DLD1 (cell line): ENCODE measurements around the gene BUD23.

Experiments used
- in situ Hi-C: cut with HindIII; loops from 2 replicates; pipeline ENCODE4 v1.10.0; 2017; ENCODE audit warnings: low sequenced_read_pairs

BUD23 gene

DNA sequence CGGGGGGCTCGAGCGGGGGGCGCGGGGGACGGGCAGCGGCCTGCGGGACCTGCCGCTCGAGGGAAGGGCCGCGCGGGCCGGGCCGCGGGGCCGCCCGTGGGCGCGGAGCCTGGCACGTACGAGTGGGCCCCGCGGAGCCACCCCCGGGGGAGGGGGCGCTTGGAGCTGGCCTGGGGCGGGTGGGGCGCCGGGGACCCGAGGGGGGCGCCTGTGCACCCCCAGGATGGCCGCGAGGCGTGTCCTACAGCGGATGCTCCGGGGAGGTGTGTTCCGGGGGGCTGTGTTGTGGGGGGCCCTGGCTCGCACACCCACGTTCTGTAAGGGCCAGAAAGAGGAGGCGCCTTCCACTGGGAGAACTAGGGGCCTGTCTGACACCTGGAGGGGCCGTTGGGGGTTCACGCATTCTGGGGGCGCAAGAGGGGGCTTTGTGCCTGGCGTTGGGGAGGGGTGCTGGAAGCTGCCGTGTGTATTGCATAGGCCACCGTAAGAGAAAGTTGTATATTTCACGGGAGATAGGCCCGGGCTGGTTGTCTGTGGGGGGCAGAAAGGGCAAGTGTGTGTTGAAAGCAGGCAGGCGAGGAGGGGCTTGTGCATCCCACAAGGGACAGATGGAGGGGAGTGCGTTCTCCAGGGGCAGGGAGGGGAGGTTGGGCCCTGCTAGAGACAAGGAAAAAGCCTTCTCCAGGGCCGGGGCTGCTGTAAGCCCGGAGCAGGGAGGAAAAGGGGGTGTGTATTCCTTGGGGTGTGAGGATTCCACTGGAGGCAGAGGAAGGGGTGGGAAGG lies 15.1 kb upstream of the BUD23 start:
- in situ Hi-C loops, result no loop called here

GRCh38 chr7:73668886-73669230 lies 14.5 kb upstream of the BUD23 start:
- in situ Hi-C loops, result no loop called here

GRCh38 chr7:73669288-73669701 lies 14.1 kb upstream of the BUD23 start:
- in situ Hi-C loops, result no loop called here

DNA sequence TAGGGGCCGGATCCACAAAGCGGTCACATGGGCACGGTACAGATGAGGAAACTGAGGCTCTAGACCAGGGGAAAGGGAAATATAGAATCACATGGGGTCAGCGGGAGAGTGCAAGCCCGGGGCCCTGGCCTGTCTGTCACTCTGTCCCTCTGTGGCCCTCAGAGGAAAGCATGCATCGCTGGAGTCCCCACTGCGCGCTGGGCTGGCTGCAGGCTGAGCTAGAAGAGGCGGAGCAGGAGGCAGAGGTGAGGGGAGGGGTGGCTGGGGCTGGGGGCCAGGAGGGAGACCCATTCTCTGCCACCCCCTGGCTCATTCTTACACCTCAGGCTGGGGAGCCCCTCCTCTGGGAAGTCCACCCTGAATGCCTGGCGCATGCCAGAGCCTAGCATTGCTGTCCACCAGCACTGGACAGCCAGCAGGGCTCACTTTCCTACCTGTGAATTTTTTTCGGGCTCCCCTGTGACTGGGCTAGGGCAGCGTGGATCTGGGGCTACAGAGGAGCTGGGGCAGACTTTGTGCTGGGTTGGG lies 13.5 kb upstream of the BUD23 start:
- in situ Hi-C loops, result loop anchor here (10.0 kb wide), 1 partner anchor 65 kb away; no protein-coding TSS in a partner anchor

DNA sequence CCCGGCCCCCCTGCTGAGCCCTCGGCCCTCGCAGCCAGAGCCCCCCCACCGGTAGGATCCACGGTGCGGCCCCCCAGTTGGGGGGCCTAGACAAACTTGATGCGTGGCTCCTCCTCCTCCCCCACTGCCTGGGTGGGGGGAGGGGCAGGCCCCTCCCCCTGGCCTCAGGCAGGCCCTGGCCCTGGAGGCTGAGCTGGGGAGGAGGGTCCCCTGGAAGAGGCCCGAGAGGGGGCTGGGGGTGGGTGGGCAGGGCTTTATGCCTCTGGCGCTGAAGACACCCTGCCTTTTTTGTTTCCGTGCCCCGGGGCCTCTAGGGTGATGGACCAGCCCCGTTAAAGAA lies 12.1 kb upstream of the BUD23 start:
- in situ Hi-C loops, result loop anchor here (10.0 kb wide), 1 partner anchor 66 kb away; no protein-coding TSS in a partner anchor

GRCh38 chr7:73671857-73672445 lies 11.4 kb upstream of the BUD23 start:
- in situ Hi-C loops, result loop anchor here (10.0 kb wide), 1 partner anchor 67 kb away; no protein-coding TSS in a partner anchor

DNA sequence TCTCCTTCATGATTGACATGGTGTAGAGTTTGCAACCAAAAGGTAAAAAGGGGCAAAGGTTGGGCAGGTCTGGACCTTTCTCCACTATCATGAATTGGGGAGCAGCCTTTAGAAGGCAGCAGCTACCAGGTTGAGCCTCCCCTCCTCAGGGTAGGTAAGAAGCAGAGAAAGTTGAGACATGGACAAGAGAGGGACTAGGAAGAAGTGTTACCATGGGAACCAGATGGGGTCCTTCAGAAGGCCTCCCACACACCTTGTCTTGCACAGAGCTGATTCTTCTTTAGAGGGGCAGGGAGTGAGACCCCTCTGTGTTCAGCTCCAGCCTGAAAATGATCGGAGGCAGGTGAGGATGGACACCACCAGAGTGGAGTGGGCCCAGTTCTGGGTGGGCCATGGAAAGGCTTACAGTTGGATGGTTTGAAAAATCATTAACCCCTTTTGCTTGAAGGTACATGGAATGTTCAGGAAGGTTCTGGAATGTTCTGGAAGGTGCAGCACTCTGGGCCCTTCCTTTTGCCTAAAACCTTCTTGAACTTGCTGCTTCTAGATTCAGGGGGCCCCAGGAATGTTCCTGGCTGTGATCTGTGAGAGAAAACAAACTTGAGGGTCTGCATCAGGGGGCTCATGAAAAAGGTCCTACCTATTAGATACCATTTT lies 8.8 kb upstream of the BUD23 start:
- in situ Hi-C loops, result loop anchor here (10.0 kb wide), 1 partner anchor 70 kb away; no protein-coding TSS in a partner anchor

DNA sequence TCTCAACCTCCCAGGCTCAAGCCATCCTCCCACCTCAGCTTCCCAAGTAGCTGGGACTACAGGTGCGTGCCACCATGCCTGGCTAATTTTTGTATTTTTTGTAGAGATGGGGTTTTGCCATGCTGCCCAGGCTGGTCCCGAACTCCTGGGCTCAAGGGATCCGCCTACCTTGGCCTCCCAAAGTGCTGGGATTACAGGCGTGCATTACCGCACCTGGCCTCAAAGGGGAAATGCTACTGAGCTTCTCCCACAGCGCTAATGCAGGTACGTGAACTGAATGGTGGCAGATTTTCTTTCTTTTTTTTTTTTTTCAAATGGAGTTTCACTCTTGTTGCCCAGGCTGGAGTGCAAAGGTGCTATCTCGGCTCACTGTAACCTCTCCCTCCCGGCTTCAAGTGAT lies 7.3 kb upstream of the BUD23 start:
- in situ Hi-C loops, result loop anchor here (10.0 kb wide), 1 partner anchor 71 kb away; no protein-coding TSS in a partner anchor

- in situ Hi-C loops, result loop anchor here (10.0 kb wide), 1 partner anchor 74 kb away; no protein-coding TSS in a partner anchor
Measured at GRCh38 chr7:73678862-73679261, 4.5 kb upstream of the BUD23 start.

DNA sequence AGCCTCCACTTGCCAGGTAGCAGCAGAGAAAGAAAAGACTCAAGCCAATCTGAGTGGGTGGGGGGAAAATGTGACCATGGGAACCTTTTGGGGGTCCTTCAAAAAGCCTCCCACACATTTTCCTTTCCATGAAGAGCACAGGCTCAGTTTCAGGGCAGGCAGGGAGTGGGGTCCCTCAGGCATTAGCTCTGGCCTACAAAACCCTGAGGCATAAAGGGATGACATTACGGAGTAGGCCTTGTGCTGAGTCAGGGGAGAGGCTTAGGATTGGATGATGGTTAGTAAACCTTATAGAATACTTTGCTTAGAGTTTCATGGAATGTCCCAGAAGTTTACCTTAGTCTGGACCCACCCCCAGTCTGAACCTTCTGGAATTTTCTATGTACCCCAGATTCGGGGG lies 3.7 kb upstream of the BUD23 start:
- in situ Hi-C loops, result loop anchor here (10.0 kb wide), 1 partner anchor 75 kb away; no protein-coding TSS in a partner anchor

DNA sequence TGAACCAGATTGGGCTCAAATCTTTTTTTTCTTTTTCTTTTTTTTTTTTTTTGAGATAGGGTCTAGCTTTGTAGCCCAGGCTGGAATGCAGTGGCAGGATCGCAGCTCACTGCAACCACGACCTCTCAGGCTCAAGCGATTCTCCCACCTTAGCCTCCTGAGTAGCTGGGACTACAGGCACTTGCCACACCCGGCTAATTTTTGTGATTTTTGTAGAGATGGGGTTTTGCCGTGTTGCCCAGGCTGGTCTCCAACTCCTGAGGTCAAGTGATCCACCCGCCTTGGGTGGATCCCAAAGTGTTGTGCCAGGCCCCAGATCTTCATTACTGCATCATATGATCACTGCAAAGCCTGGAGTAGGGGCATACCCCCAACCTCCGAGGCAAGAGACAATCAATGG lies 2.9 kb upstream of the BUD23 start:
- in situ Hi-C loops, result no loop called here

DNA sequence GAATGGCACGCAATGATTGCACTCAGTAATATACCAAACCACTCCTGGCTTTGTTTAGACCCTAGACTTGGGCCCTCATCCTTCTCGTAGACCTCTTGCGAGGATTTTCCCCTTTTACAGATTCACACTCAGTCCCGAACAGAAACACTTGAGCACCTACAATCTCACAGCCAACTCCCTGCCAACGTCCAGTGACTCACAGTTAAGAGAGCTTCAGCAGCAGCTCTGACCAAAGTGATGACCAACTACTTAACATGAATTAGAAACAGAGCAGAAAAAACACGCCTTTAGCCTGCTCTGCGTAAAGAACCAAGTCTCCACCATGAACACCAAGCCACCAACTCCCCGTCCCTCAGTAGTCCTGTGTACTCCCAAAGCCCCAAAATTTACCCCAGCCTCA lies 2.4 kb upstream of the BUD23 start:
- in situ Hi-C loops, result no loop called here

GRCh38 chr7:73682745-73683055 lies 697 bp upstream of the BUD23 start:
- in situ Hi-C loops, result no loop called here

DNA sequence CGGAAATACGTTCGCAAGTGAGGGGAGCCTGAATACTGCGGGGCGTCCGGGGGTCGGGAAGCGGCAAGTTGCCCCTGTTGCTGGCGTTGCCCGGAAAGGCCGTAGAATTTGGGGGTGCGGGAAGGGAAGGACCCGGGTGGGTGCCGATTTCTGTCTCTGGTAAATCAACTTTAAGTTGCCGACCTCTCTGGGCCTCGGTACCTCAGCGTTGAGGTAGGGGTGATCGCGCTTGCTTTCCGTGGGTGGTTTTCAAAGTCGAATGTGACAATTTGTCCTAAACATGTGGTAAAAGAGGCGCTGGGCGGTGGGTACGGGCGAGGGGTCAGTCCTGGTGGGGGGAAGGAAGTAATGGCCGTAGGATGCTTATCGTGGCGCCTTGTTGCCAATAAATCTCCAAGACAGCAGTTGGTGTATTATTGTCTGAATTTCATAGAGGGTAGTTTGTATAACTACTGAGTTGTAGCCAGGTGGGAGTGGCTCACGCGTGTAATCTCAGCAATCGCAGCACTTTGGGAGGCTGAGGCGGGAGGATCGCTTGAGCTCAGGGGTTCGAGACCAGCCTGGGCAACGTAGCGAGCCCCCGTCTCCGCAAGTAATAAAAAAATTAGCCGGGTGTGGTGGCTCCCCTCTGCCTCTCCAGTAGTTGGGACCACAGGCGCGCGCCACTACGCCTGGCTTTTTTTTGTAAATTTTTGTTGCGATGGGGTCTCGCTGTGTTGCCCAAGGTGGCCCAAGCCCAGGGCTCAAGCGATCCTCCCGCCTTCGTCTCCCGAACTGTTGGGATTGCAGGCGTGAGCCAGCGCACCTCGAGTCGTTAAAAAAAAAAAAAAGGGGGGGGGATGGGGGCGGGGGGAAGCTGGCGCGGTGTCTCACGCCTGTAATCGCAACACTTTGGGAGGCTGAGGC lies 644 bp downstream of the BUD23 start:
- in situ Hi-C loops, result no loop called here

- in situ Hi-C loops, result no loop called here
Measured at GRCh38 chr7:73685311-73685710, 1.9 kb downstream of the BUD23 start.

DNA sequence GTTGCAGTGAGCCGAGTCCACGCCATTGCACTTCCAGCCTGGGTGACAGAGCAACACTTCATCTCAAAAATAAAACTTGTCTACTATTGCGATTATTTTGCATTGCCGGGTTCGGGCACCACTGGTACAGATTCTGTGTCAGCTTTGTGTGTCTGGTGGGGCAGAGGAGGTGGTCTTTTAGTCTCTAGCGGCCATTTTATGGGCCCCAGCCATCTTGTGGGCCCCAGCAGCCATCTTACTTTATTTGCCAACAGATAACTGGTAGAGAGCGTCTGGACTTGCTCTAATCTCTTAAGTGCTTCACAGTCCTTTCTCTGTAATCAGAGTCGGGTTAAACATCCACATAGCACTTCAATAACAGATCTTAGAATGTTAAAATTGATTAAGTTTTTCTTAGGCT lies 4.9 kb downstream of the BUD23 start:
- in situ Hi-C loops, result no loop called here

DNA sequence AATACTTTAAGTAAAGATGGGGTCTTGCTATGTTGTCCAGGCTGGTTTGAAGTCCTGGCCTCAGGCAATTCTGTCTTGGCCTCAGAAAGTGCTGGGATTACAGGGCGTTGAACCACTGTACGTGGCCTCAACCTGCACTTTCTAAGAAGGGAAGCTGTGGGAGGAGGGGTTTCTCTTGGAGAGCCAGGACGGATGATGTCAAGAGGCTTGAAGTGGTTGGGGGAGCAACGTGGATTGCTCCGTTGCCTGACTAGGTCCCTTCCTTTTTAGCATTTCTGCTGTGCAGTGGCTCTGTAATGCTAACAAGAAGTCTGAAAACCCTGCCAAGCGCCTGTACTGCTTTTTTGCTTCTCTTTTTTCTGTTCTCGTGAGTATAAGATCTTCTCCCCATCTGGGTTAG lies 7.2 kb downstream of the BUD23 start:
- in situ Hi-C loops, result no loop called here

DNA sequence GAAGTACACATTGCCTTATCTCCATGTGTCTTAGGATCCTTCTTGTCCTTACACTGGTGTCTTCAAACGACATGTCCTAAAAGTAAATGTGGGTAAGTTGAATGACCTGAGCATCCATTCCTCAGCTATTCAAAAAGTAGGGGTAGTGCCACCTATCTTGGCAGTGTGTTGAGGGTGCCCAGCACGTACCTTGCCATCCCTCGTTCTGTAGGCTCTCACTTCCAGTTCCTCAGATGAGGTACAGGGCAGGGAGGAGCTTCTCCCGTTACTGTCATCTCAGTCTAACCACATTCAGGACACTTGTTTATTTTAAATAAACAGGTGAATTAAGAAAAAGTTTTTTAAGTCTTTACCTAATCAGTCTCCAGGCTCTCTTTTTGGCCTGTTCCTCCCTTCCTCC lies 13.0 kb downstream of the BUD23 start:
- in situ Hi-C loops, result no loop called here

GRCh38 chr7:73698410-73698809 lies 15.0 kb downstream of the BUD23 start:
- in situ Hi-C loops, result no loop called here

- in situ Hi-C loops, result no loop called here
Measured at GRCh38 chr7:73699370-73700068, 16.1 kb downstream of the BUD23 start.
